8988T (cell line): ENCODE measurements around the gene MOCOS.

Experiments
- DNase-seq: peaks from one replicate; pipeline ENCODE4 v3.0.0; 2011

Gene MOCOS

DNA sequence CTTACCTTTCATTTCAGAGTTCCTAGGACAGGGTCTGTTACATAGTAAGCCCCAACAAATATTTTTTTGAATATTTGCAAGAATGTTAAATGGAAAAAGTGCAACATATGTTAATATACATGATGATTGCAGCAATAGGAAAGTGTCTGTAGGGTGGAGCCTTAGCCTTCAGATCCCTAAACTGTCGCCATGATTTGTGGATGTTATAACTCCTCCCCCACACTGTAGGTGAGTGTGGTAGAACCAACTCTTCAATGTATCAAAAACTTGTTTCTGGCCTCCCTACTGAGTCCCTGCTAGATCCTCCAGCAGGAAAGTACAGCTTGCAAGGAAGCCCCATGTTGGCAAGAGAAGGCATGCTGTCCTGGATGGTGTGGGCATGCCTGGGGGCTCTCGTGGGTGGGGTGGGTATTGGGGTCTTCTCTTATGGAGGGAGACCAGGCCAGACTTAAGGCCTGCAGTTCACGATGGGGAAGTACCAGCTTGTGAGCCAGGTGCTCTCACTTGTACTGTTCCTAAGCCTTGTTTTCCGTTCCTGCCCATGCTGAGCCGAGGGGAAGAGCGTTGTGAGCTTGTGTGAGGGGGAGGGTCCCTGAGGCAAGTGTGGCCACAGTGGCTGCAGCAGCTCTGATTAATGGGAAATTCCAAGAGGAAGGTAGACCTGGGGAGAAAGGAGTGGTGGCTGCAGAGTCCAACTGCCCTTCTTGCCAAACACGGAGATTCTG, 121.6 kb downstream of the MOCOS start:
- DNase-seq: no peak

DNA sequence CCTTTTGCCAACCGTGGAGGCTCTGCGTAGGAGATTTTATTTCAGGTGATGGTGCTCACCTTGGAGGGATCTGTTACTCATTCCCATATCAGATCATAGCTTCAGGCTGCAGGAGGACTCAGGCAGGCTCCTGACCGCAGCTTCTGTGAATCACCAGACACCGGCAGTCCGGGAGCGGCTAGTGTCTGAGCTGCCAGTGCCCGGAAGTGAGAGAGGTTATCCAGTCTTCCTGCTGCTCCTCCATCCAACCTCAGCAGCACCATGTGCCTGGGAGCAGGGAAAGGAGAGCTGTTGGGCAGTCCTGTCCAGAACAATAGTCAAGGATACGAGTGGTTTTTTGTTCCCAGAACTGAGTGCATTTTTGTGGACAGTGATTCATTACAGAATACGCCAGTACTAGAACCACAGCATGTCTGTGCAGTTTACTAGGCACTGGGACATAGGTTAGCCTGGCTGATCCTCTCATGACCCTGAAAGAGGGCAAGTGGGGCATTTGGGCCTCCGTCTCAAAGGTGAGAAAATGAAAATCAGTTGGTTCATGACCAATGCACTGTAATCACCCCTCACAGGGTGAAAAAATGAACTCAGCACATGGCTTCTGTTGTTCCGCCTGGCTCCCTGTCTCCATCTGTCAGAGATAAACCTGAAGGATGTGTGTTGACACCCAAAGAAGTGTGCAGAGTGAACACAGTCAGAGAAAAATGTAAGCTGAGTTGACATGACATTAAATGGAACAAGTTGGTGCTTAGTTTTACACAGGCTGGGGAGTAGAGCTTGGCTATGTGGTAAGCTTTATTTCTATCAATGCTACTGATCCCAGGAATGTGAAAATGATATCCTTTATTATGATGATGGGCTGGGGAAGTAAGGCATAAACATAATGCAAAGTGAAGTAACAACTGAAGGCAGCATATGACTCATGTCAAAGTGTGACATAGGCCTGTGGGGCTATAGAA, 122.4 kb downstream of the MOCOS start:
- DNase-seq: peak; percentile 40

DNA sequence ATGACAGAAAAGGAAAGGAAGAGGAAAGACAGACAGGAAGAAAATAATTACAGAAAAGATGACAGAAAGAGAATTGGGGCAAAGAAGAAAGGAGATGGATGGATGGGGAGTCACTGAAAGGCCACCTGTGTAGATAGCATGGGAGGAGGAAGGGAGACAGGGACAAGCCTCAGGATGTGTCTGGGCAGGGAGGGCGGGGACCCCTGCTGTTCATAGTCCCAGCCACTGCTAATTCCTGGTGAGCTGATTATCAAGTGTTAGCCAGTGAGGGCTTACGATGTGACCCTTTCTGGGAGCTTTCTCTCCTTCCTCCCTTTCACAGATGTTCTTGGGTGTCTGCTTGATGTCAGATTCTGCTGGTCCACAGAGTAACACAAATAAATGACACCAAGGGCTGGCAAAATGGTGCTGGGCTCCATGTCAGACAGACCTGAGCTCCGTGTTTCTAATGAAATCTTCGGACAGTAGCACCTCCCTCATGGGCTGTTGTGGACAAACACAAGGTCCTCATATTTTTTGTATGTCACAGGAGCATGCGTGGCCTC, 123.8 kb downstream of the MOCOS start:
- no peak for DNase-seq

DNA sequence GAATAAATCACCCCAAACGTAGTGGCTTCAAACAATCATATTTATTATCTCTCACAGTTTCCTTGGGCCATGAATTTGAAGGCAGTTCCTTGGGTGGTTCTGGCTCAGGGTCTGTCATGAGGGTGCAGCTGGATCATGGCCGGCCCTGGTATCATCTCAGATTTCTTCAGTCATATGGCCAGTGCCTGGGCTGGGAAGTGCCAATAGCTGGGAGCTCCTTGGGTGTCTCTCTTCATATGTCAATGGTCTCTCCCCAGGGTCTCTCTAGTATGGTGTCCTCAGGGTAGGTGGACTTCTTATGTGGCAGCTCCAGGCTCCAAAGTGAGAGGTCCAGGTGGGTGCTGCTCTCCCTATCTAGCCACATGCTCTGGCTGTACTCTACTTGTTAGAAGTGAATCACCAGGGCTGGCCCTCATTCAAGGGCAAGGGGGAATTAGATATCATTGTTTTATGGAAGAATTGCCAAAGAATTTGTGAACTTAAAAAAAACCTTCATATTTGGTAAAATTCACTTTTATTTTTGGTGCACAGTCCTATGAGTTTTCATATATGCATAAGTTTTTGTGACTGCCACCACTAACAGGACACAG, 125.6 kb downstream of the MOCOS start:
- DNase-seq: no peak

DNA sequence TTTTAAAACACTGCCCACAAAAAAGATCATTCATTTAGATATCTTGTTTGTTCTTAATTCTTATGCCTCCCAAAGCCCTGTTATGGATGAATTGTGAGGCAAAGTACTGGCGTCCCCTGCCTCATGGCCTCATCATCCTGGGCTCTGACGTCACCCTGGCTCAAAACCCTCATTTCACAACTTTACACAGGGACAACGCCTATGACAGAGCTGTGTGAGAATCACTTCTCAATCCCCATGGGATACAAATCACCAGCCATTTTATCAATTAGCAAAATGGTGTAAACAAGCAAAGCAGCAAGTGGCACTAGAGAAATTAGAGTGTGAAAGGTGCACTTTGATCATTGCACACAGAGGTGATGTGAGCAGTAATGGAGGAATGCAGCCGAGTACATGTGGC, 126.8 kb downstream of the MOCOS start:
- DNase-seq: no peak

DNA sequence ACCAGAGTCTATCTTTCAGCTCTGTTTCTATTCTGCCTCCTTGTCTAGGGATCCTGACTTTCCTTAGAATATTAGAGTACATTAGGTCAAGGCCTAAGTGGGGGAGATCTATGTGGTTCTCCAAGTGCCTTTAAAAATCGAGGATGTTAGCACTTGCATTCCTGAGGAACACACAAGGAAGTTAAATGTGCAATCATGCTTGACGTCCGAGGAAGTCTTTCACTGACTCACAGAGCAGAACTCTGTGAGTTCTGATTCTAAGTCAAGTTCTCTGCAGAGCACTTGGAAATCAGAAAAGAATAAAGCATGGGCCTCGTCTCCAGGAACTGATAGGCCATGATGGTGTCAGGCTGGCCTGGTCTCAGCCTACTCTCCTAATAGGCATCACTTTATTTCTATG, 127.5 kb downstream of the MOCOS start:
- DNase-seq: no peak

DNA sequence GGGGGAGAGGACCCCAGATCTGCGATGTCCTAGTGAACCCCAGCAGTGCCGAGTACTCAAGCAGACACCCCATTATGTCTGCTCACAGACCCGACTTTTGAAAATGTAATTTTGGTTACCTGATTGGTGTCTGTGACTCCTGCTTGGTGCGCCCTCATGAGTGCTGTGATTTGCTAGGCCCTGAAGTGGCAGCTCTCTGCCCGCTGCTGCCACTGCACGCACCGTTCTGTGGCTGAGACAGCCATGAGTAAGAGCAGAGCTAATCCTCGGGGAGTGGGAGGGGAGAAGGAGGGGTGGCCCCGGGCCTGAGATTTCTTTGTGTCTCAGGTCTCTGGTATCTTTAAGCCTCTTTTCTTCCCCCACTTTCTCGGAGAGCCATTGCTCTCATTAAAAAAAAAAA, 128.4 kb downstream of the MOCOS start:
- no peak for DNase-seq

DNA sequence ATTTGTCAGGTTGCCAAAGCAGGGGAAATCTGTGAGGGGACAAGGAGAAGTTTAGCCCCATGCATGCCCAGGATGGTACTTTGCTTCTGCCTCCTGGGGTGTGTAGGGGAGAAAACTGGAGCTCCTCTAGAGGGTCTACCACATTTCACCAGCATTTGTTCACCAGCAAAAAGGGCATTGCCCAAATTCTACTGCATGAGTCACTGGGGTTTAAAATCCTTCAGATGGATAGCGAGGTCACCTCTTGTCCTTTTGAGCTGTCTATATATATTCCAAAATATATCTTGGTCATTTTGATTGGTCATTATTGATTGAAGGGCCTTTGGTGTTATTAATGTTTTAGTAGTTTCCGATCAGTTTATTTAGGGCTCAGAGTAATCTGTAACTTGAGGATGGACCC, 128.9 kb downstream of the MOCOS start:
- no peak for DNase-seq
